SK-N-MC (cell line): ENCODE measurements around the gene LAMC1.

ENCODE experiments used
- EZH2 ChIP-seq: fragments of 200-600 bp; sonication (generic); IDR thresholded peaks from one replicate; pipeline ENCODE4 v1.6.1; 2017; ENCODE audit warnings: antibody characterized with exemption
- POLR2AphosphoS5 ChIP-seq: IDR thresholded peaks from 2 replicates; pipeline ENCODE4 v1.6.1; 2012; ENCODE audit warnings: mild to moderate bottlenecking, low read depth, low read length, borderline replicate concordance

DNA sequence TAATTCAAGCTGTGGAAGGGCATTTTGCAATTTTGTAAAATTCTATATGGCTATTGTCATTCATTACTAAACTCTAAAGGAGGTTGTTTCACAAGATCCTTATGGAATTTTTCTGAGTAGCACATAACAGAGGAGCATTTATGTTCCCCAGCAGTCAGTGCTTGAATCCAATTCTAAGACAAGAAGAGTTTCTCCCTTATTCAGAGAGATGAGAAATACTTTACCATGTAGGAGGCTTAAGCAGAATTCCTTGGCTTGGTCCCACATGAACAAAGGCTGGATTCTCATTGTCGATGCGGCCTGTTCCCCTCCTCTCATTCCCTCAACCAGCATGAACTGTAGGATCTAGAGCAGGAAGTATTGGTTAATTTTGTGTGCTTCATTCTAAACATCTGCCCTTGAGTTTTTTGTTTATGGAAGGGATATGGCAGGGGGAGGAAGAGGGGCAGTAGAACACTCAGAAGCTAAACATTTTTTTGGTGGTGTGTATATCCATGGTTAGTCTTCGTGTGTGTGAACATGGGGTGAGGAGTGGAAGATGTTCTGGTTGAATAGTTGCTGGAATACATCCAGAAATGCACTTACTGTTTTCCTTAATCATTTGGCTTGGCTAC, 74.3 kb downstream of the LAMC1 start:
- TF ChIP-seq POLR2AphosphoS5 (no peak), EZH2 (no peak)
